GM18907 (cell line): ENCODE measurements around the gene PIK3C2B.
"Not testable (repeated sequence)": the region's sequence is repeated elsewhere in the genome, so short reads cannot be mapped to it uniquely, and the experiment has no call there.

ENCODE experiments used
- ATAC-seq: cut with Tn5 transposase; IDR thresholded peaks from one replicate; pipeline ENCODE4 v1.9.1; 2021; ENCODE audit warnings: mild to moderate bottlenecking, moderate library complexity; ENCODE audit not compliant: unreplicated experiment

The PIK3C2B gene

DNA sequence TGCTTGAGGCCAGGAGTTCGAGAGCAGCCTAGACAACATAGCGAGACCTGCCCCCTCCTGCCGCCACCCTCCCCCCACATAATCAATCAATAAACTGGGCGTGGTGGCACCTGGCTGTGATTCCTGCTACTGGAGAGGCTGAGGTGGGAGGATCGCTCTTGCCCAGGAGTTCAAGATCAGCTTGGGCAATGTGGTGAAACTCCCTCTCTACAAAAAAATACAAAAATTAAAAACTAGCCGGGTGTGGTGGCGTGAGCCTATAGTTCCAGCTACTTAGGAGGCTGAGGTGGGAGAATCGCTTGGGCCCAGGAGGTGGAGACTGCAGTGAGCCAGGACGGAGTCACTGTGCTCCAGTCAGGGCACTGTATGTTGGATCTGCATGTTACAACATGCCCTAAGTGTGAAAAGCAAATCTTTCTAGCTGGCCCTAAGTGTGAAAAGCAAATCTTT is 14.6 kb upstream of the PIK3C2B start:
- ATAC-seq, result no peak

GRCh38 chr1:204507317-204508105 is 12.9 kb upstream of the PIK3C2B start:
- peak; percentile 9 for ATAC-seq

GRCh38 chr1:204506969-204507316 is 12.3 kb upstream of the PIK3C2B start:
- peak; percentile 57 for ATAC-seq

DNA sequence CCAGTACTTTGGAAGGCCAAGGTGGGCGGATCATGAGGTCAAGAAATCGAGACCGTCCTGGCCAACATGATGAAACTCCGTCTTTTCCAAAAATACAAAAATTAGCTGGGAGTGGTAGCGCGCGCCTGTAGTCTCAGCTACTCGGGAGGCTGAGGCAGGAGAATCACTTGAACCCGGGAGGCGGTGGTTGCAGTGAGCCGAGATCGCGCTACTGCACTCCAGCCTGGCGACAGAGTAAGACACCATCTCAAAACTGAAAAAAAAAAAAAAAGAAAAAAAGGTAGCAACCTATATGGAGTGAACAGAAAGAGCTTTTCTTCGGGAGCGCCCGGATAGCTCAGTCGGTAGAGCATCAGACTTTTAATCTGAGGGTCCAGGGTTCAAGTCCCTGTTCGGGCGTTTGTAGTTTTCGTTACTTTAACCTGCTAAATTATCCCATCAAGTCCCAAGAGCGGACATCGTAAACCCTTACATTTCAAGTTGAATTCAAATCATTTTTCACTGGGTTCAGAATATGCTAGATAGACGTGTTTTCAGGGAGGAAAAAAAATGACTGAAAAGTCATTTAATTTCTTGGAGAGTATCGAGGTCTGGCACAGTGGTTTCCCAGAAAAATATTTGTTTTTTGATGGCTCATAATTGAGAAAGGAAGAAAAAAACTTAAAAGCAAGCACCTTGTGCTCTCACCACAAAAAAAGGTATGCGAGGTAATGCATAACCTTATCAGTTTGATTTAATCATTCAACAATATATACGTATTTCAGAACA is 11.8 kb upstream of the PIK3C2B start:
- peak; percentile 70 for ATAC-seq

- ATAC-seq, result no peak
Observed at GRCh38 chr1:204505674-204506200, 11.1 kb upstream of the PIK3C2B start.

- no peak for ATAC-seq
Observed at GRCh38 chr1:204503913-204504519, 9.4 kb upstream of the PIK3C2B start.

DNA sequence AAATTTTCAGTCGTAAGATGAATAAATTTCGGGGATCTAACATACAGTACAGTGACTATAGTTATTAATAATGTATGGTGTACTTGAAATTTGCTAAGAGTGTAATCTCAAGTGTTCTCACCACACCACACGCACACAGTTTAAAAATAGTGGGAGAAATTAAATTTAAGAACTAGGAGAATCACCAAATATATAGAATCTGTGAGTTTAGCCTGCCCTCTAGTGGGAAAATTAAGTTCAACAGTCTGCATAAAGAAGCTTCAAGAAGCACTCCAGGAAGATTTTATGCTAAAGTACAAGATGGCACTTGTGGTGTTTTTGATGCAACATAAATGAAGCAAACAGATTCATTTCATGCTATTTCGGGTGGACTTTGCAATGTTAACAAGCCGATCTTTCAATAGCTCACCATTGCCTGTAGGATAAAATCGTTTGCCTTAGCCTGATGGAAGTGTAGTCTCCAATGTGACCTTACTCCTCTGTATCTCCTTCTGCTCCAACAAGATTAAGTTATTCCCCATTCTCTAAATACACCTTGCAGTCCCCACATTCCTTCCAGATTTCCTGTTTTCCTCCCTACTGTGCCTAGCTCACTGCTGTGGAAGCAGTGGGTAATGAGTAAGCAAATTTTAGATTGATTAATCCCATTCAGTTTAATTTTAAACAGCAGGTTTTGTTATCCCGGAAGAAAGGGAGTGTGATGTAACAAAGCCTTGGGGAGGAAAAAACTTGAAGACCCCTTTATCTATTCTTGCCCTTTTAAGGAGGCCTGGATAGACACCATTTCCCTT is 8.7 kb upstream of the PIK3C2B start:
- no peak for ATAC-seq

DNA sequence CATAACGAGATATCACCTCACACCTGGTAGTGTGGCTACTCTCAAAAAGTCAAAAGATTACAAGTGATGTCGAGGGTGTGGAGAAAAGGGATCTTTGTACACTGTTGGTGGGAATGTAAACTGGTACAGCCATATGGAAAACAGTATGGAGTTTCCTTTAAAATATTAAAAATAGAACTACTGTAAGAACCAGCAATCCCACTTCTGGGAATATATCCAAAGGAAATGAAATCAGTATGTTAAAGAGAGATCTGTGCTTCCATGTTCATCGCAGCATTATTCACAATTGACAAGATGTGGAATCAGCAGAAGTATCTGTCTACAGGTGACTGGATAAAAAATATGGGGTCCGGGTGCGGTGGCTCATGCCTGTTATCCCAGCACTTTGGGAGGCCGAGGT is 7.6 kb upstream of the PIK3C2B start:
- ATAC-seq, result no peak

DNA sequence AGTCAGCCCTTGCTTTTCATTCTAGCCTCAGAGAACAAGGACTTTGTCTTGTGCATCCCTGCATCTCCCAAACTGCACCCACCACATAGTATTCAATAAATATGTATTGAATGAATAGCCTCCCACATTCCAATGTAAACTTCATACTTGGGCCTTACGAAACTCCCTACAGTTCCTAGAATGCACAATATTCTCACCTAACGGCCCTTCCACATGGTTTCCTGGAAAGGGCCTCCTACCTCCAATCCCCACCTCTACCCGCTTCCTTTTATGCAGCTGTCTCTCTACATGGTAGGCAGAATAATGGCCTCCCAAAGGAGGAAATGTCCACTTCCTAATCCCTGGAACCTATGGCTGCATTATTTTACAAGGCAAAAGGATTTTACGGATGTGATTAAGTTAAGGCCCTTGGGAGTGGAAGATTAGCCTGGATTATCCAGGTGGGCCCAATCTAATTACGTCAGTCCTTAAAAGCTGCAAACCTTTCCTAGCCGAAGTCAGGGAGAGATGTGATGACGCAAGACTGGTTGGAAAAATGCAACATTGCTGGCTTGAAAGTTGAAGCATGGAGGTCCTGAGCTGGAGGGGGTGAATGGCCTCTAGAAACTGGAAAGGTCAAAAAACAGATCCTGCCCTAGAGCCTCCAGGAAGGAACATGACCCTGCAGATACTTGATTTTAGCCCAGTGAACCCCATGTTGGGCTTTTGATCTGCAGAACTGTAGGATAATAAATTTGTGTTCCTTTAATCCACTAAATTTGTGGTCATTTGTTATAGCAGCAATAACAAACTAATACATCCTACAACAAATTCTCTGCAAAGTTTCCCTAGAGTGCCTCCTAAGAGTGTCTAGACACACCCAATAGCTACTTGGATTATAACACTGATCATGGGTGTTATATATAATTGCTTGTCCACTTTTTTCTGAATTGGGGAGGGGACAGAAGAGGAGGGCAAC is 5.2 kb upstream of the PIK3C2B start:
- no peak for ATAC-seq

- no peak for ATAC-seq
Observed at GRCh38 chr1:204498981-204499380, 4.4 kb upstream of the PIK3C2B start.

DNA sequence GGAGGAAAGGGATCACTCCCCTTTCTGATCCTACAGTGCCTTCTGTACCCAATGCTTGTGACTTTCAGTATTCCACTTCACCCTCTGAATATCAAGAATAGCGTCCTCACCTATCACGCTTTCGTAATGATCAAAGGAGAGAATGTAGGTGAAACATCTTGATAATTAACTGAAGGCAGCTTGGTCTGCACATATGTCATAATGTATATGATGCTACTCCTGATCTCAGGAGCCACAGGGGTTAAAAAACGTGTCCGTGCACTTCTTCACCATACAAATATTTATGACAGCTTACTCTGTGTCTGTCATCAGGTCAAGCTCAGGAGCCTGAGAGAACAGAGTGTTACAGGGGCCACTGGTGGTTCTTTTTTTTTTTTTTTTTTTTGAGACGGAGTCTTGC is 1.2 kb upstream of the PIK3C2B start:
- ATAC-seq, result no peak

- peak; percentile 35 for ATAC-seq
Observed at GRCh38 chr1:204495078-204495753, 611 bp upstream of the PIK3C2B start.

- peak; percentile 41 for ATAC-seq
Observed at GRCh38 chr1:204493984-204494280, 673 bp downstream of the PIK3C2B start.

DNA sequence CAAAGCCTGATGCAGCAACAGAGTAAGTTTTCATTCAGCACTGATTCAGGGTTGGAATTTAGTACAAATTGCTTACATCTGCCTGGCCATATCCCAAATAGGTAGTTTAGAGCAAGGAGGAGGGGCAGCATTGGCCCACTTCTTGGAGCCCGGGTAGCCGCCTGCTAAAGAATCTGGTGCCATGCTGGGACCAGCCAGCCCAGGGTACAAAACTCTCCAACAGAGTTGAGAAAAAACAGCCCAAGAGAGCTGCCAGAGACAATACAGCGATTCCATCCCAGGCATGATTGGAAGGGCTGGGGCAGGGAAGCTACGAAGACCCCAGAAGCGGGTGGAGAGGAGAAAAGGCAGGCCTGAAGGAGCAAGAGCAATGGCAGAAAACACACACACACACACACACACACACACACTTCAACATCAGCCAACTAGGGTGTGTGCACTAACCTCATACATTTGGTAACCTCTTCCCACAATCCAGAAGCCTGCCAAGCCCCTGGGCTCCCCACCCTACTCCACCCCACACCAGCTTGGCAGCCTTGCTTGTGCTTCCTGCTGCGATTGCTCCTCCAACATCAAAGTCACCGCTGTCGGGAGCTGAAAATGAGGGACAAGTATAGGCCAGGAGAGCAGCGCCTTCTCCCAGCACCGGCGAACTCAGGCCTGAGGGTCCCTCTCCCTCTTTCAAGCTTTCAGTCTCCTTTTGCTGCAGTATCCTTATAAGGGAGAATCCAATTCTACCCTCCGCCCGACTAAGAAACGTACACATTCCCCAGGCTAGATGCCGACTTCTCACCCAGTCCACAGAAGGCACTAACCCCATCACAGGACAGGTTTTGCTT is 1.2 kb downstream of the PIK3C2B start:
- no peak for ATAC-seq

GRCh38 chr1:204491655-204492054 is 3.0 kb downstream of the PIK3C2B start:
- no peak for ATAC-seq

- no peak for ATAC-seq
Observed at GRCh38 chr1:204487256-204487615, 7.4 kb downstream of the PIK3C2B start.

GRCh38 chr1:204486513-204487255 is 7.9 kb downstream of the PIK3C2B start:
- not testable (repeated sequence) for ATAC-seq

GRCh38 chr1:204483791-204484190 is 10.8 kb downstream of the PIK3C2B start:
- ATAC-seq, result no peak
